HepG2 (cell line): Measurements from ENCODE around the gene BCL2L2. TPM values are rescaled to one million over a fixed set of nuclear protein-coding genes. Genes with fewer than 3 reads are reported as not detected.

ENCODE experiments used
- GFI1 ChIP-seq: sonication (generic); formaldehyde crosslinking; IDR thresholded peaks from 2 replicates; pipeline ENCODE4 v1.5.0; 2020; ENCODE audit warnings: missing genetic modification reagents, mild to moderate bottlenecking, borderline replicate concordance
- MTA3 ChIP-seq: sonication (generic); formaldehyde crosslinking; IDR thresholded peaks from 2 replicates; pipeline ENCODE4 v1.4.0; 2020; ENCODE audit warnings: missing genetic modification reagents
- NBN ChIP-seq: fragments of 450-650 bp; conservative IDR thresholded peaks from 2 replicates; pipeline ENCODE4 v1.6.1; 2017
- PRMT3 ChIP-seq: sonication (generic); formaldehyde crosslinking; IDR thresholded peaks from 2 replicates; pipeline ENCODE4 v1.8.1; 2022; ENCODE audit warnings: low read depth, mild to moderate bottlenecking, moderate library complexity, missing genetic modification reagents, borderline replicate concordance
- RBFOX2 ChIP-seq: fragments of 200-400 bp; formaldehyde crosslinking; IDR thresholded peaks from 2 replicates; pipeline ENCODE4 v1.6.1; 2017; ENCODE audit warnings: low read depth, mild to moderate bottlenecking, low read length
- RFXAP ChIP-seq: sonication (generic); formaldehyde crosslinking; IDR thresholded peaks from 2 replicates; pipeline ENCODE4 v1.4.0; 2020; ENCODE audit warnings: missing genetic modification reagents, borderline replicate concordance
- SMAD9 ChIP-seq: sonication (generic); formaldehyde crosslinking; IDR thresholded peaks from 2 replicates; pipeline ENCODE4 v1.5.1; 2020; ENCODE audit warnings: mild to moderate bottlenecking, missing genetic modification reagents
- SP140L ChIP-seq: sonication (generic); formaldehyde crosslinking; IDR thresholded peaks from 2 replicates; pipeline ENCODE4 v1.4.0; 2020; ENCODE audit warnings: missing genetic modification reagents, borderline replicate concordance
- ZNF615 ChIP-seq: sonication (generic); formaldehyde crosslinking; IDR thresholded peaks from 2 replicates; pipeline ENCODE4 v1.5.0; 2020; ENCODE audit warnings: mild to moderate bottlenecking, missing genetic modification reagents, borderline replicate concordance
- ZNF891 ChIP-seq: sonication (generic); formaldehyde crosslinking; IDR thresholded peaks from 2 replicates; pipeline ENCODE4 v1.5.0; 2020; ENCODE audit warnings: mild to moderate bottlenecking, missing genetic modification reagents
- ZSCAN12 ChIP-seq: sonication (generic); formaldehyde crosslinking; IDR thresholded peaks from 2 replicates; pipeline ENCODE4 v1.9.0; 2021; ENCODE audit warnings: mild to moderate bottlenecking, missing genetic modification reagents
- polyA plus RNA-seq, 8 experiments: library from polyadenylated mRNA; depleted of rRNA in 3 of 8; stranded (reverse) in 7 of 8; unstranded in 1 of 8; fragments of >200 nt; fragmentation: Illumina TruSeq in 4 of 8; extraction: Trizol in 4 of 8; gene quantifications; 2 replicates each; pipeline versions ENCODE4 v1.2.1 to v1.2.3, GENCODE V29; 2011 to 2016; ENCODE audit warnings: low read depth in 4 of 8, missing spikeins in 1 of 8, mixed read lengths in 1 of 8; ENCODE audit not compliant: insufficient read depth in 1 of 8
- total RNA-seq, 5 experiments: library from RNA; depleted of rRNA; stranded (reverse); fragments of >200 nt; fragmentation: Illumina TruSeq; extraction: Trizol; gene quantifications; 2 replicates each; pipeline ENCODE4 v1.2.3, GENCODE V29; 2016; ENCODE audit warnings: low read depth in 1 of 5
- TF ChIP-seq, protein P1 (sequence below): sonication (generic); formaldehyde crosslinking; IDR thresholded peaks from one replicate; pipeline ENCODE4 v1.5.1; 2020; ENCODE audit warnings: mild to moderate bottlenecking, missing genetic modification reagents; ENCODE audit errors: not compliant biosample characterization
- TF ChIP-seq, protein P2 (sequence below): sonication (generic); formaldehyde crosslinking; IDR thresholded peaks from 2 replicates; pipeline ENCODE4 v1.8.1; 2023; ENCODE audit warnings: mild to moderate bottlenecking, missing genetic modification reagents
- TF ChIP-seq, protein P3 (sequence below): sonication (generic); formaldehyde crosslinking; IDR thresholded peaks from 2 replicates; pipeline ENCODE4 v1.8.1; 2022; ENCODE audit warnings: mild to moderate bottlenecking, missing genetic modification reagents
- TF ChIP-seq, protein P4 (sequence below): fragments of 450-650 bp; IDR thresholded peaks from 2 replicates; pipeline ENCODE4 v1.6.1; 2017; ENCODE audit warnings: mild to moderate bottlenecking

Gene BCL2L2
- total and polyA plus RNA-seq, 2 of the 13 experiments (the other 11 are each of a cell fraction or from before 2014, with no cell fraction given) = 28.1 to 49.8 TPM

DNA sequence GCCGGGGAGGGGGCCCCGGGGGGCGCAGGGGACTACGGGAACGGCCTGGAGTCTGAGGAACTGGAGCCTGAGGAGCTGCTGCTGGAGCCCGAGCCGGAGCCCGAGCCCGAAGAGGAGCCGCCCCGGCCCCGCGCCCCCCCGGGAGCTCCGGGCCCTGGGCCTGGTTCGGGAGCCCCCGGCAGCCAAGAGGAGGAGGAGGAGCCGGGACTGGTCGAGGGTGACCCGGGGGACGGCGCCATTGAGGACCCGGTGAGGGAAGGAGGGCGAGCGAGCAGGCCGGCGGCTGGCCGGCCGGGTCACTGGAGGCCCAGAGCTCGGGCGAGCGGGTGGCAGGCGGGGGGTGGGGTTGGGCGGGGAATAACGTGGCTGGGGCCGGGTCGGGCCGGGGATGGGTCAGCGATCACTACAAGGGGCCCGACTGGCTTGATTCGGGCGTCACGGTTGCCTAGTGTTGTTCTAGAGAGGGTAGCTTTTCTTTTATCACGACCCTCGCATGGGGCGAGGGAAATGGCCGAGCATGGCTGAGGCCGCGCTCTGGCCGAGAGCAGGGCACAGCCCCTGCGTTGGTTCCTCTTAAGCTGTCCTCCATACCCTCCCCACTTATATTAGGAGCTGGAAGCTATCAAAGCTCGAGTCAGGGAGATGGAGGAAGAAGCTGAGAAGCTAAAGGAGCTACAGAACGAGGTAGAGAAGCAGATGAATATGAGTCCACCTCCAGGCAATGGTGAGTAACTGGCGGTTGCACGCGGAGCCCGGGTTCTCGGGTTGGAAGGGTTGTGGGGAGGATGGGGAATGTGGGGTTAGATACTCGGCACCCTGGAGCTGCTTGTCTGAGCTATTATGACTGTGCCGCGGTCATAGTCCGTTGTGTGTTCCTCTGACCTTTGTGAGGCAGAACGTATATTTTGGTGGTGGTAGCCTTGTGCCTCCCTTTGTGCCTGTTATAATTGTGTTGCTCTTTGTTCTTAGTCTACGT is 15.2 kb downstream of the BCL2L2 start (continued):
- TF ChIP-seq, protein P1, sequence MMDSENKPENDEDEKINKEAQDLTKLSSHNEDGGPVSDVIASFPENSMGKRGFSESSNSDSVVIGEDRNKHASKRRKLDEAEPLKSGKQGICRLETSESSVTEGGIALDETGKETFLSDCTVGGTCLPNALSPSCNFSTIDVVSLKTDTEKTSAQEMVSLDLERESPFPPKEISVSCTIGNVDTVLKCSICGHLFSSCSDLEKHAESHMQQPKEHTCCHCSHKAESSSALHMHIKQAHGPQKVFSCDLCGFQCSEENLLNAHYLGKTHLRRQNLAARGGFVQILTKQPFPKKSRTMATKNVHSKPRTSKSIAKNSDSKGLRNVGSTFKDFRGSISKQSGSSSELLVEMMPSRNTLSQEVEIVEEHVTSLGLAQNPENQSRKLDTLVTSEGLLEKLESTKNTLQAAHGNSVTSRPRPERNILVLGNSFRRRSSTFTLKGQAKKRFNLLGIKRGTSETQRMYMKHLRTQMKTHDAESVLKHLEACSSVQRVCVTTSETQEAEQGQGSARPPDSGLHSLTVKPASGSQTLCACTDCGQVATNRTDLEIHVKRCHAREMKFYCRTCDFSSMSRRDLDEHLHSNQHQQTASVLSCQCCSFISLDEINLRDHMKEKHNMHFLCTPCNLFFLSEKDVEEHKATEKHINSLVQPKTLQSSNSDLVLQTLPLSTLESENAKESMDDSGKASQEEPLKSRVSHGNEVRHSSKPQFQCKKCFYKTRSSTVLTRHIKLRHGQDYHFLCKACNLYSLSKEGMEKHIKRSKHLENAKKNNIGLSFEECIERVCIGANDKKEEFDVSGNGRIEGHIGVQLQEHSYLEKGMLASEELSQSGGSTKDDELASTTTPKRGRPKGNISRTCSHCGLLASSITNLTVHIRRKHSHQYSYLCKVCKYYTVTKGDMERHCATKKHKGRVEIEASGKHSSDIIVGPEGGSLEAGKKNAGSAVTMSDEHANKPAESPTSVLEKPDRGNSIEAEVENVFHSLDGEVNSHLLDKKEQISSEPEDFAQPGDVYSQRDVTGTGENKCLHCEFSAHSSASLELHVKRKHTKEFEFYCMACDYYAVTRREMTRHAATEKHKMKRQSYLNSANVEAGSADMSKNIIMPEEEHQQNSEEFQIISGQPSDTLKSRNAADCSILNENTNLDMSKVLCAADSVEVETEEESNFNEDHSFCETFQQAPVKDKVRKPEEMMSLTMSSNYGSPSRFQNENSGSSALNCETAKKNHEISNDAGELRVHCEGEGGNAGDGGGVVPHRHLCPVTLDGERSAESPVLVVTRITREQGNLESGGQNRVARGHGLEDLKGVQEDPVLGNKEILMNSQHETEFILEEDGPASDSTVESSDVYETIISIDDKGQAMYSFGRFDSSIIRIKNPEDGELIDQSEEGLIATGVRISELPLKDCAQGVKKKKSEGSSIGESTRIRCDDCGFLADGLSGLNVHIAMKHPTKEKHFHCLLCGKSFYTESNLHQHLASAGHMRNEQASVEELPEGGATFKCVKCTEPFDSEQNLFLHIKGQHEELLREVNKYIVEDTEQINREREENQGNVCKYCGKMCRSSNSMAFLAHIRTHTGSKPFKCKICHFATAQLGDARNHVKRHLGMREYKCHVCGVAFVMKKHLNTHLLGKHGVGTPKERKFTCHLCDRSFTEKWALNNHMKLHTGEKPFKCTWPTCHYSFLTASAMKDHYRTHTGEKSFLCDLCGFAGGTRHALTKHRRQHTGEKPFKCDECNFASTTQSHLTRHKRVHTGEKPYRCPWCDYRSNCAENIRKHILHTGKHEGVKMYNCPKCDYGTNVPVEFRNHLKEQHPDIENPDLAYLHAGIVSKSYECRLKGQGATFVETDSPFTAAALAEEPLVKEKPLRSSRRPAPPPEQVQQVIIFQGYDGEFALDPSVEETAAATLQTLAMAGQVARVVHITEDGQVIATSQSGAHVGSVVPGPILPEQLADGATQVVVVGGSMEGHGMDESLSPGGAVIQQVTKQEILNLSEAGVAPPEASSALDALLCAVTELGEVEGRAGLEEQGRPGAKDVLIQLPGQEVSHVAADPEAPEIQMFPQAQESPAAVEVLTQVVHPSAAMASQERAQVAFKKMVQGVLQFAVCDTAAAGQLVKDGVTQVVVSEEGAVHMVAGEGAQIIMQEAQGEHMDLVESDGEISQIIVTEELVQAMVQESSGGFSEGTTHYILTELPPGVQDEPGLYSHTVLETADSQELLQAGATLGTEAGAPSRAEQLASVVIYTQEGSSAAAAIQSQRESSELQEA (CRISPR knock-in tag) = peak; percentile 73
- TF ChIP-seq SMAD9 (CRISPR knock-in tag) (0 out of 2 replicates have a peak, but pooled peaks have one; percentile 56), PRMT3 (no peak), MTA3 (0 out of 2 replicates have a peak, but pooled peaks have one; percentile 67), RFXAP (peak; percentile 64; the same call in 1 of the 2 replicates), ZNF615 (CRISPR knock-in tag) (peak; percentile 32; the same call in 1 of the 2 replicates), SP140L (CRISPR knock-in tag) (no peak; the same call in 1 of the 2 replicates), GFI1 (peak; percentile 36; the same call in 1 of the 2 replicates), ZSCAN12 (CRISPR knock-in tag) (peak; percentile 26; the same call in 1 of the 2 replicates), RBFOX2 (peak; percentile 95), NBN (no peak), ZNF891 (CRISPR knock-in tag) (peak; percentile 93)
- TF ChIP-seq, protein P2, sequence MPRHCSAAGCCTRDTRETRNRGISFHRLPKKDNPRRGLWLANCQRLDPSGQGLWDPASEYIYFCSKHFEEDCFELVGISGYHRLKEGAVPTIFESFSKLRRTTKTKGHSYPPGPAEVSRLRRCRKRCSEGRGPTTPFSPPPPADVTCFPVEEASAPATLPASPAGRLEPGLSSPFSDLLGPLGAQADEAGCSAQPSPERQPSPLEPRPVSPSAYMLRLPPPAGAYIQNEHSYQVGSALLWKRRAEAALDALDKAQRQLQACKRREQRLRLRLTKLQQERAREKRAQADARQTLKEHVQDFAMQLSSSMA (CRISPR knock-in tag) = no peak
- TF ChIP-seq, protein P3, sequence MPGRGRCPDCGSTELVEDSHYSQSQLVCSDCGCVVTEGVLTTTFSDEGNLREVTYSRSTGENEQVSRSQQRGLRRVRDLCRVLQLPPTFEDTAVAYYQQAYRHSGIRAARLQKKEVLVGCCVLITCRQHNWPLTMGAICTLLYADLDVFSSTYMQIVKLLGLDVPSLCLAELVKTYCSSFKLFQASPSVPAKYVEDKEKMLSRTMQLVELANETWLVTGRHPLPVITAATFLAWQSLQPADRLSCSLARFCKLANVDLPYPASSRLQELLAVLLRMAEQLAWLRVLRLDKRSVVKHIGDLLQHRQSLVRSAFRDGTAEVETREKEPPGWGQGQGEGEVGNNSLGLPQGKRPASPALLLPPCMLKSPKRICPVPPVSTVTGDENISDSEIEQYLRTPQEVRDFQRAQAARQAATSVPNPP (CRISPR knock-in tag) = no peak
- TF ChIP-seq, protein P4, sequence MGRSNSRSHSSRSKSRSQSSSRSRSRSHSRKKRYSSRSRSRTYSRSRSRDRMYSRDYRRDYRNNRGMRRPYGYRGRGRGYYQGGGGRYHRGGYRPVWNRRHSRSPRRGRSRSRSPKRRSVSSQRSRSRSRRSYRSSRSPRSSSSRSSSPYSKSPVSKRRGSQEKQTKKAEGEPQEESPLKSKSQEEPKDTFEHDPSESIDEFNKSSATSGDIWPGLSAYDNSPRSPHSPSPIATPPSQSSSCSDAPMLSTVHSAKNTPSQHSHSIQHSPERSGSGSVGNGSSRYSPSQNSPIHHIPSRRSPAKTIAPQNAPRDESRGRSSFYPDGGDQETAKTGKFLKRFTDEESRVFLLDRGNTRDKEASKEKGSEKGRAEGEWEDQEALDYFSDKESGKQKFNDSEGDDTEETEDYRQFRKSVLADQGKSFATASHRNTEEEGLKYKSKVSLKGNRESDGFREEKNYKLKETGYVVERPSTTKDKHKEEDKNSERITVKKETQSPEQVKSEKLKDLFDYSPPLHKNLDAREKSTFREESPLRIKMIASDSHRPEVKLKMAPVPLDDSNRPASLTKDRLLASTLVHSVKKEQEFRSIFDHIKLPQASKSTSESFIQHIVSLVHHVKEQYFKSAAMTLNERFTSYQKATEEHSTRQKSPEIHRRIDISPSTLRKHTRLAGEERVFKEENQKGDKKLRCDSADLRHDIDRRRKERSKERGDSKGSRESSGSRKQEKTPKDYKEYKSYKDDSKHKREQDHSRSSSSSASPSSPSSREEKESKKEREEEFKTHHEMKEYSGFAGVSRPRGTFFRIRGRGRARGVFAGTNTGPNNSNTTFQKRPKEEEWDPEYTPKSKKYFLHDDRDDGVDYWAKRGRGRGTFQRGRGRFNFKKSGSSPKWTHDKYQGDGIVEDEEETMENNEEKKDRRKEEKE = no peak
